ENCODE data around the gene ATOSA.

The ATOSA gene

GRCh38 chr15:52653431-52653964, 25.7 kb downstream of the ATOSA start:
- no peak overlapping the region for H3K4me3 ChIP-seq (ENCODE audit: low read length)
- peak; percentile 95 for DNase-seq (ENCODE audit: low read depth)
- TF ChIP-seq CTCF (IDR thresholded peaks at IDR 0.05; ENCODE audit: insufficient read depth, low read depth, low read length, missing control alignments): no peak

GRCh38 chr15:52652984-52653383, 26.2 kb downstream of the ATOSA start:
- peak; percentile 69 for DNase-seq (ENCODE audit: low read depth)
- TF ChIP-seq CTCF (IDR thresholded peaks at IDR 0.05; ENCODE audit: insufficient read depth, low read depth, low read length, missing control alignments): no peak

GRCh38 chr15:52652286-52652685, 26.9 kb downstream of the ATOSA start:
- H3K4me3 ChIP-seq (ENCODE audit: low read length): no peak overlapping the region
- no peak for TF ChIP-seq CTCF (IDR thresholded peaks at IDR 0.05; ENCODE audit: insufficient read depth, low read depth, low read length, missing control alignments)
- no peak for DNase-seq (ENCODE audit: low read depth)

More at GRCh38 chr15:52652984-52653383, 26.2 kb downstream of the ATOSA start:
- H3K4me3 ChIP-seq (ENCODE audit: low read length): no peak overlapping the region

- no peak for TF ChIP-seq CTCF (IDR thresholded peaks at IDR 0.05; ENCODE audit: insufficient read depth, low read depth, low read length, missing control alignments)
- DNase-seq (ENCODE audit: low read depth): peak; percentile 91
- H3K4me3 ChIP-seq (ENCODE audit: low read length): peak overlapping the region; percentile 23
Observed at GRCh38 chr15:52651868-52652267, 27.3 kb downstream of the ATOSA start.

GRCh38 chr15:52651114-52651513, 28.1 kb downstream of the ATOSA start:
- H3K4me3 ChIP-seq (ENCODE audit: low read length): no peak overlapping the region
- no peak for TF ChIP-seq CTCF (IDR thresholded peaks at IDR 0.05; ENCODE audit: insufficient read depth, low read depth, low read length, missing control alignments)
- DNase-seq (ENCODE audit: low read depth): no peak

- no peak overlapping the region for H3K4me3 ChIP-seq (ENCODE audit: low read length)
- no peak for DNase-seq (ENCODE audit: low read depth)
- TF ChIP-seq CTCF (IDR thresholded peaks at IDR 0.05; ENCODE audit: insufficient read depth, low read depth, low read length, missing control alignments): no peak
Observed at GRCh38 chr15:52649686-52650085, 29.5 kb downstream of the ATOSA start.

GRCh38 chr15:52645916-52646315, 33.3 kb downstream of the ATOSA start:
- no peak overlapping the region for H3K4me3 ChIP-seq (ENCODE audit: low read length)
- no peak for DNase-seq (ENCODE audit: low read depth)
- TF ChIP-seq CTCF (IDR thresholded peaks at IDR 0.05; ENCODE audit: insufficient read depth, low read depth, low read length, missing control alignments): no peak

All from epithelial cell of esophagus (primary cell).